Measurements from ENCODE around the gene DOCK7. TPM values are rescaled to one million over a fixed set of nuclear protein-coding genes. Genes with fewer than 3 reads are reported as not detected.
A peak's percentile ranks its signal among the peaks of the same experiment; 100 is the strongest.

The DOCK7 gene
- total RNA-seq, 6 experiments from 2014 or later = 93.3 to 115 (median 105) TPM

GRCh38 chr1:62544570-62544969 is 143.6 kb downstream of the DOCK7 start:
- Mint-ChIP-seq H3K36me3 (ENCODE audit: low read depth) (peaks cover 8% of the 10 kb centered on the region), H3K27me3 (ENCODE audit: insufficient read depth) (peaks cover 2% of the 10 kb centered on the region; the same call in 1 of the 2 replicates), H3K4me3 (no peak overlapping the region), H3K4me1 (ENCODE audit: low read depth) (no peaks in the 10 kb centered on the region; the same call in 1 of the 2 replicates), H3K9me3 (no peaks in the 10 kb centered on the region), H3K27ac (no peak overlapping the region)
- TF ChIP-seq CTCF (IDR thresholded peaks at IDR 0.05) = no peak
- no peak for DNase-seq

GRCh38 chr1:62541048-62541447 is 147.1 kb downstream of the DOCK7 start:
- no peak for TF ChIP-seq CTCF (IDR thresholded peaks at IDR 0.05)
- H3K9me3 Mint-ChIP-seq = no peaks in the 10 kb centered on the region
- H3K4me1 Mint-ChIP-seq (ENCODE audit: low read depth) = no peaks in the 10 kb centered on the region; the same call in 1 of the 2 replicates
- no peaks in the 10 kb centered on the region for H3K36me3 Mint-ChIP-seq (ENCODE audit: low read depth)
- no peaks in the 10 kb centered on the region for H3K27me3 Mint-ChIP-seq (ENCODE audit: insufficient read depth)
- H3K27ac Mint-ChIP-seq = no peak overlapping the region; the same call in 1 of the 2 replicates
- no peak overlapping the region for H3K4me3 Mint-ChIP-seq
- DNase-seq = no peak

- TF ChIP-seq CTCF (IDR thresholded peaks at IDR 0.05) = no peak
- H3K9me3 Mint-ChIP-seq = no peaks in the 10 kb centered on the region
- DNase-seq = no peak
- H3K4me3 Mint-ChIP-seq = no peak overlapping the region
- H3K27ac Mint-ChIP-seq = no peak overlapping the region
- H3K4me1 Mint-ChIP-seq (ENCODE audit: low read depth) = no peaks in the 10 kb centered on the region; the same call in 1 of the 2 replicates
- H3K36me3 Mint-ChIP-seq (ENCODE audit: low read depth) = no peaks in the 10 kb centered on the region
- H3K27me3 Mint-ChIP-seq (ENCODE audit: insufficient read depth) = no peaks in the 10 kb centered on the region
Measured at GRCh38 chr1:62539028-62539447, 149.1 kb downstream of the DOCK7 start.

- H3K27me3 Mint-ChIP-seq (ENCODE audit: insufficient read depth) = no peaks in the 10 kb centered on the region; the same call in 1 of the 2 replicates
- no peaks in the 10 kb centered on the region for H3K36me3 Mint-ChIP-seq (ENCODE audit: low read depth)
- no peak overlapping the region for H3K27ac Mint-ChIP-seq
- no peak for TF ChIP-seq CTCF (IDR thresholded peaks at IDR 0.05)
- no peak for DNase-seq
- no peak overlapping the region for H3K4me3 Mint-ChIP-seq
- H3K4me1 Mint-ChIP-seq (ENCODE audit: low read depth) = no peaks in the 10 kb centered on the region; the same call in 1 of the 2 replicates
- no peaks in the 10 kb centered on the region for H3K9me3 Mint-ChIP-seq
Measured at GRCh38 chr1:62536865-62537264, 151.3 kb downstream of the DOCK7 start.

- Mint-ChIP-seq H3K4me3 (no peak overlapping the region), H3K27ac (no peak overlapping the region), H3K36me3 (ENCODE audit: low read depth) (peaks cover 6% of the 10 kb centered on the region; the same call in 1 of the 2 replicates), H3K9me3 (no peaks in the 10 kb centered on the region), H3K4me1 (ENCODE audit: low read depth) (no peaks in the 10 kb centered on the region), H3K27me3 (ENCODE audit: insufficient read depth) (no peaks in the 10 kb centered on the region; the same call in 1 of the 2 replicates)
- DNase-seq = peak; percentile 19
- TF ChIP-seq CTCF (IDR thresholded peaks at IDR 0.05) = peak; percentile 63; the same call in 1 of the 2 replicates
Measured at GRCh38 chr1:62530516-62531154, 157.6 kb downstream of the DOCK7 start.

All from HFFc6 (cell line).